Activated naive CD8-positive, alpha-beta T cell treated with anti-CD3 and anti-CD28 coated beads, Interleukin-2, amount 10 ng/mL, durations not matched to agents 7 days and 5 days (primary cell): ENCODE measurements around the gene DUSP22. TPM values are rescaled to one million over a fixed set of nuclear protein-coding genes. Genes with fewer than 3 reads are reported as not detected.

Experiments used
- ATAC-seq: fragments of 150-1000 bp; cut with Tn5 transposase; one replicate; pipeline ENCODE4 v1.10.0; 2021; ENCODE audit warnings: low read depth, moderate library complexity
- POLR2A ChIA-PET: fragments of 350-600 bp; sonication (Branson Sonifier 250); formaldehyde crosslinking; loops from one replicate; lab custom pipeline; 2021; ENCODE audit warnings: antibody characterized with exemption; lab: Charles Lee
- DNase-seq: peaks from one replicate; pipeline ENCODE4 v3.0.0; 2021
- H3K27ac Mint-ChIP-seq: one replicate; pipeline ENCODE4 v1.8.0; 2022; ENCODE audit warnings: mild to moderate bottlenecking, mixed read lengths
- H3K27me3 Mint-ChIP-seq: one replicate; pipeline ENCODE4 v1.8.0; 2022; ENCODE audit warnings: mild to moderate bottlenecking, moderate library complexity, mixed read lengths
- H3K36me3 Mint-ChIP-seq: one replicate; pipeline ENCODE4 v1.8.0; 2021; ENCODE audit warnings: mild to moderate bottlenecking, mixed read lengths
- H3K4me1 Mint-ChIP-seq: one replicate; pipeline ENCODE4 v1.8.0; 2021; ENCODE audit warnings: mixed read lengths
- H3K4me3 Mint-ChIP-seq: one replicate; pipeline ENCODE4 v1.8.0; 2022; ENCODE audit warnings: mild to moderate bottlenecking, moderate library complexity, mixed read lengths
- H3K9me3 Mint-ChIP-seq: one replicate; pipeline ENCODE4 v1.8.0; 2021; ENCODE audit warnings: mixed read lengths
- total RNA-seq, 2 experiments: library from RNA; stranded (reverse); gene quantifications; one replicate each; pipeline ENCODE4 v1.2.3, GENCODE V29; 2021

Gene DUSP22
- total RNA-seq, 2 experiments from 2014 or later: 49.1 to 50.4 TPM

DNA sequence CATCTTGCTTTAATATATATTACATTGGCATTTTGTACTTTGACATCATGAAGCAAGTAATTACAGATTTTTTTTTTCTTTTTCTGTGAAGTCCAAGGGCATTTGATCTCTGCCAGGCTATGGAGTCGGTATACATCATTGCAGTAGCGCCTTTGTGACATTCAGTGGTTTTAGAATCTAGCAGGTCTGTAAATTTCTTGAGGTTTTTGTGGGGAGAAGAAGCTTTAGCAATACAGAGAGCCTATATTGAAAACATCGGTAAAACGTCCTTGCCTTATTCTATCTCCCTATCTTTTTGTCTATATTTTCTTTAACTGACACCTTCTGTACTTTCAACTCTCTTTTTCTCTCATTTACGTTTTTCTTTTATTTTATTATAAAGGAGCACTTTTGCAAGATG lies 47.2 kb downstream of the DUSP22 start:
- Mint-ChIP-seq H3K27me3 (no peaks in the 10 kb centered on the region), H3K27ac (peak overlapping the region; percentile 98), H3K9me3 (no peaks in the 10 kb centered on the region), H3K4me3 (peak overlapping the region; percentile 91), H3K36me3 (peaks cover 8% of the 10 kb centered on the region), H3K4me1 (peaks cover 65% of the 10 kb centered on the region)
- ATAC-seq (peak; percentile 53), DNase-seq (no peak)
- POLR2A ChIA-PET: interaction anchor here (0.9 to 7.8 kb wide), 8 partner anchors 13 to 150 kb away, joined by 3 to 94 read pairs (median 4); partner anchors contain the start of genes DUSP22 and IRF4

- no peak for DNase-seq
- peak overlapping the region; percentile 91 for H3K4me3 Mint-ChIP-seq
- peak overlapping the region; percentile 98 for H3K27ac Mint-ChIP-seq
- H3K36me3 Mint-ChIP-seq: peaks cover 8% of the 10 kb centered on the region
- H3K27me3 Mint-ChIP-seq: no peaks in the 10 kb centered on the region
- POLR2A ChIA-PET: interaction anchor here (0.9 to 7.8 kb wide), 6 partner anchors 12 to 150 kb away, joined by 3 to 94 read pairs (median 5); partner anchors contain the start of genes DUSP22 and IRF4
- H3K9me3 Mint-ChIP-seq: no peaks in the 10 kb centered on the region
- peaks cover 65% of the 10 kb centered on the region for H3K4me1 Mint-ChIP-seq
- no peak for ATAC-seq
Observed at GRCh38 chr6:340186-340955, 48.1 kb downstream of the DUSP22 start.

DNA sequence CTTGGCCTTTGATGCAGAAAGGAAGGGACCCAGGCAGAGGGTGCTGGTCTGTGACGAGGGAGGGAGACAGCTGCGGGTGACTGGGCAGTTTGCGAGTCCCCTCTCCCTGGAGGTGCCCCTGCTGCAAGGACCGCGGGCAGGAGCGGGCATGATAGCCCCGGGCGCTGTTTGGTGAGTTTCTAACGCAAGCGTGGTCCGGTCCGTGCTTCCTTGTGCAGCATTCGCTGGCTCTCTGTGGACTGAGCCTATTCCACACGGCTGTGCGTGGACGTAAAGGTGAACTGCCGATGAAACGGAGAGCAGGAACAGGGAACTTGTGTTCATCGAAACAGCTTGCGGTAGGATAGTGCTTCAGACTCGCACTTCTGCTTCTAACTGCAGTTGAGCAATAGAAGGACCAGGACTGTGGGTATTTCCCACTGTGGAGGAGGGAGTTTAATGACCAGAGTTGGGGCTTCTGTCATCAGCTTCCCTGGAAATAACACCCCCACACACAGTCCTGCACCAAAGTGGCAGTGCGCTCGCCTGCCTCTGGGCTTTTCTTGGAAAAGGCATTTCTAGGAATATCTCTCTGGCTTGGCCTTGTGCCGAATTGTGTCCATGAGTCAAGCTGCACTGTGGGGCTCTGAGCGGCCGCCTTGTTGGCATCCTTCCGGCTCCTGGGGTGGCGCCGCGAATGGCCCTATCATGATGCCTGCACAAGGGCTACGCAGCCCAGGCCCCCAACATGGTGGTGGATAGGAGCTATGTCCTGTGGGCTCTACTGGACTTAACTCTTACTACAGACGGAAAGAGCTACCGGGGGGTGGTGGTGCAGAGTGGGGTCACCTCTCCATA lies 48.9 kb downstream of the DUSP22 start:
- Mint-ChIP-seq H3K4me3 (peak overlapping the region; percentile 50), H3K9me3 (no peaks in the 10 kb centered on the region), H3K4me1 (peaks cover 59% of the 10 kb centered on the region), H3K27me3 (no peaks in the 10 kb centered on the region), H3K27ac (peak overlapping the region; percentile 79), H3K36me3 (peaks cover 8% of the 10 kb centered on the region)
- no peak for ATAC-seq
- POLR2A ChIA-PET: interaction anchor here (1.1 to 7.8 kb wide), 7 partner anchors 28 to 151 kb away, joined by 3 to 94 read pairs (median 4); partner anchors contain the start of genes DUSP22 and IRF4
- no peak for DNase-seq

GRCh38 chr6:341914-342831 lies 49.9 kb downstream of the DUSP22 start:
- ATAC-seq: peak; percentile 21
- peaks cover 51% of the 10 kb centered on the region for H3K4me1 Mint-ChIP-seq
- DNase-seq: peak; percentile 47
- H3K9me3 Mint-ChIP-seq: no peaks in the 10 kb centered on the region
- peak overlapping the region; percentile 79 for H3K27ac Mint-ChIP-seq
- POLR2A ChIA-PET: interaction anchor here (0.9 to 7.8 kb wide), 6 partner anchors 29 to 153 kb away, joined by 3 to 94 read pairs (median 4); partner anchors contain the start of gene IRF4
- peaks cover 8% of the 10 kb centered on the region for H3K36me3 Mint-ChIP-seq
- H3K27me3 Mint-ChIP-seq: no peaks in the 10 kb centered on the region
- H3K4me3 Mint-ChIP-seq: peak overlapping the region; percentile 50

- no peak for DNase-seq
- H3K27me3 Mint-ChIP-seq: no peaks in the 10 kb centered on the region
- peaks cover 44% of the 10 kb centered on the region for H3K4me1 Mint-ChIP-seq
- no peak for ATAC-seq
- H3K27ac Mint-ChIP-seq: peak overlapping the region; percentile 79
- H3K36me3 Mint-ChIP-seq: peaks cover 8% of the 10 kb centered on the region
- POLR2A ChIA-PET: interaction anchor here (0.9 to 7.8 kb wide), 2 partner anchors 49 to 153 kb away, joined by 3 to 94 read pairs; partner anchors contain the start of gene IRF4
- H3K9me3 Mint-ChIP-seq: no peaks in the 10 kb centered on the region
- no peak overlapping the region for H3K4me3 Mint-ChIP-seq
Observed at GRCh38 chr6:342832-343179, 50.5 kb downstream of the DUSP22 start.

- ATAC-seq (no peak), DNase-seq (no peak)
- Mint-ChIP-seq H3K4me1 (peaks cover 40% of the 10 kb centered on the region), H3K27me3 (no peaks in the 10 kb centered on the region), H3K27ac (no peak overlapping the region), H3K36me3 (peaks cover 9% of the 10 kb centered on the region), H3K9me3 (no peaks in the 10 kb centered on the region), H3K4me3 (no peak overlapping the region)
- POLR2A ChIA-PET: interaction anchor here (7.8 kb wide), 1 partner anchor 49 kb away, joined by 94 read pairs; the partner anchor contains the start of gene IRF4
Observed at GRCh38 chr6:343226-343935, 51.1 kb downstream of the DUSP22 start.

DNA sequence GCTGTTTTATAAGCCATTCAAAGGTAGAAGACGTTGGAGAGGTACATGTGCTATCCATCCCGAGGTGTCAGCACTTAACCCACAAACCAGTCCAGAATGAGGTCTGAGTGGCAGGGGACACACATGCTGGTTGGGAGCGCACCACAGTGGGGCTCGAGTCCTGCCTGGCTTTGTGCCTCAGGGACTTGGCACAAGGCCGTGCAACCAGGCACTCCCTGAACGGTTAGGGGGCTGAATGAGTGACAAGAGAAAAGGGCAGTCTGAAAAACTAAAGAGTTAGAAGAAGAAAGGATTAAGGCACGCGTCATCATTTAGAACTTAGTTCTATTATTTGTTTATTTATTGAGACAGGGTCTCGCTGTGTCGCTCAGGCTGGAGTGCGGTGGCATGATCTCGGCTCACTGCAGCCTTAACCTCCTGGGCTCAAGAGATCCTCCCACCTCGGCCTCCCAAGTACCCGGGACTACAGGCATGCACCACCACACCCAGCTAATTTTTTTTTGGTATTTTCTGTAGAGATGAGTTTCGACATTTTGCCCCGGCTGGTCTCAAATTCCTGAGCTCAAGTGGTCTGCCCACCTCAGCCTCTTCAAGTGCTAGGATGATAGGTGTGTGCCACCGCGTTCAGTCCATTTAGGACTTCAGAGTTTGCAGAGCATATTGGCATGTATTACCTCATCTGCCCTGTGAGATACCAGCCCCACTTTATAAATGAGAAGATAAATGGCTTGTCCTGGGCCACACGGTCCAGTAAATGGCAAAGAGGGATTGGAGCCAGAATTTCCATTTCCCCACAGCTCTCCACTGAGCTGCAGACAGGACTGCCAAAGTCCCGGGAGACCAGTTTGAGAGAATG lies 51.9 kb downstream of the DUSP22 start:
- POLR2A ChIA-PET: interaction anchor here (0.6 to 1.3 kb wide), 3 partner anchors 31 to 84 kb away, joined by 3 to 4 read pairs (median 3); partner anchors contain the start of gene IRF4
- ATAC-seq (no peak), DNase-seq (no peak)
- Mint-ChIP-seq H3K27me3 (no peaks in the 10 kb centered on the region), H3K4me1 (peaks cover 34% of the 10 kb centered on the region), H3K9me3 (no peaks in the 10 kb centered on the region), H3K36me3 (peaks cover 12% of the 10 kb centered on the region), H3K4me3 (no peak overlapping the region), H3K27ac (no peak overlapping the region)

DNA sequence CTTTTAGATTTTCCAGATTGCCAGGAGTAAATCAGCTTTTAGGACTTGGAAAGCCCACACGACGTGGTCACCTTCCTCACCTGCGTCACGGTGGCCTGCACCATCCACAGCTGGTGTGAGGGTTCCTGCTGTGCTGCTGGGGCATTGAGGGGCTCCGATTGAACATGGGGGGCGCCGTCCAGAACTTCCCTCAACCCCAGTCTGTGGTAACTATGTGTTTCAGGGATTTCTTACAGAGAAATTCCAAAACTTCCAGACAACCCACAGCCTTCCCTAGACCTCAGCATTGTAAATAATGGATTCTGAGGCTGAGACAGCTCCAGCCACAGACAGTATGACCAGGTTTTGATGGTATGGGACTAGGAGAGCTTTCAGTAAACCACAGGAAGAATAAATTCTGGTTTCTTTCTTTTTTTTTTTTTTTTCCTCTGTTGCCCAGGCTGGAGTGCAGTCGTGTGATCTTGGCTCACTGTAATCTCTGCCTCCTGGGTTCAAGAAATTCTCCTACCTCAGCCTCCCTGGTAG lies 52.6 kb downstream of the DUSP22 start:
- H3K4me1 Mint-ChIP-seq: peaks cover 27% of the 10 kb centered on the region
- POLR2A ChIA-PET: interaction anchor here (0.6 to 1.3 kb wide), 3 partner anchors 32 to 85 kb away, joined by 3 to 4 read pairs (median 3); partner anchors contain the start of gene IRF4
- ATAC-seq (no peak), DNase-seq (no peak)
- no peak overlapping the region for H3K27ac Mint-ChIP-seq
- no peak overlapping the region for H3K4me3 Mint-ChIP-seq
- peaks cover 14% of the 10 kb centered on the region for H3K36me3 Mint-ChIP-seq
- H3K27me3 Mint-ChIP-seq: no peaks in the 10 kb centered on the region
- H3K9me3 Mint-ChIP-seq: no peaks in the 10 kb centered on the region

- H3K4me1 Mint-ChIP-seq: peaks cover 19% of the 10 kb centered on the region
- H3K36me3 Mint-ChIP-seq: peaks cover 16% of the 10 kb centered on the region
- ATAC-seq: no peak
Observed at GRCh38 chr6:345747-346385, 53.6 kb downstream of the DUSP22 start.

DNA sequence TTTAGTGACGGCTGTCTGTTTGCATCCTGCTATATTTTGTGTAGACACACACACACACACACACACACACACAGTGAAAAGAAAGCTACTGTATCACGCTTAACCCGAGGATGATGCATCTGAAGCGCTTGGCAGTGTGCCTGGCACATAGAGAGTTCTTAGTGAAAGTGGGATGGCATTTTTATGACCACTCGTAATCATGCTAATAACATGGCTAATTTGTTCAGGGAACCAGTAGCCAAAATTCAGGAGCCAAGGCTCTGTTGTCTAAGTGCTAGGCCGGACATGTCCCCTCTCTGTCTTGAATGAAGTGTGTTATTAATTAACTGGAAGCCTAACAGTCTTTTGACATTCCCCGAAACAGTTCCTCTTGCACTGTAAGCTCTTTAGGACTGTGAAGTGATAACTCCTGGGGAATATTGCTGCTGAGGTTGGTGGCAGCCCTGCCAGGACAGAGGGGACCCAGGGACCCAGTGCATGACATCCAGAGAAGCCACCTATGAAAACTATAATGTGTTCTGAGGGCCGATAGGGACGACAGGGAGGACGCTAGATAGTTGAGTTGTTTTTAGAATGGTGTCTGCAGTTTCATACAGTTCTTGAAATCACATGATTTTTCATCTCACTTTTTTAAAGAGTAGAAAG lies 54.2 kb downstream of the DUSP22 start:
- Mint-ChIP-seq H3K27me3 (no peaks in the 10 kb centered on the region), H3K27ac (no peak overlapping the region), H3K36me3 (peaks cover 14% of the 10 kb centered on the region), H3K9me3 (no peaks in the 10 kb centered on the region), H3K4me3 (no peak overlapping the region), H3K4me1 (peaks cover 15% of the 10 kb centered on the region)
- no peak for DNase-seq
- ATAC-seq: no peak
- POLR2A ChIA-PET: no interaction called here

More at GRCh38 chr6:345747-346385, 53.6 kb downstream of the DUSP22 start:
- H3K9me3 Mint-ChIP-seq: no peaks in the 10 kb centered on the region
- H3K27me3 Mint-ChIP-seq: no peaks in the 10 kb centered on the region
- H3K27ac Mint-ChIP-seq: no peak overlapping the region
- POLR2A ChIA-PET: no interaction called here
- H3K4me3 Mint-ChIP-seq: no peak overlapping the region
- DNase-seq: no peak
